M059J (cell line): ENCODE data around the gene COL12A1. TPM values are rescaled to one million over a fixed set of nuclear protein-coding genes. Genes with fewer than 3 reads are reported as not detected.

ENCODE experiments used
- DNase-seq: peaks from one replicate; pipeline ENCODE4 v3.0.0-alpha.2; 2012; ENCODE audit warnings: low read depth
- total RNA-seq: library from RNA; depleted of rRNA; stranded (reverse); fragments of >200 nt; shearing (Covaris generic); gene quantifications from 2 replicates; pipeline ENCODE4 v1.2.3, GENCODE V29; 2014; rRNA removed

The COL12A1 gene
- 147 and 336 TPM in 2 replicates for total RNA-seq

DNA sequence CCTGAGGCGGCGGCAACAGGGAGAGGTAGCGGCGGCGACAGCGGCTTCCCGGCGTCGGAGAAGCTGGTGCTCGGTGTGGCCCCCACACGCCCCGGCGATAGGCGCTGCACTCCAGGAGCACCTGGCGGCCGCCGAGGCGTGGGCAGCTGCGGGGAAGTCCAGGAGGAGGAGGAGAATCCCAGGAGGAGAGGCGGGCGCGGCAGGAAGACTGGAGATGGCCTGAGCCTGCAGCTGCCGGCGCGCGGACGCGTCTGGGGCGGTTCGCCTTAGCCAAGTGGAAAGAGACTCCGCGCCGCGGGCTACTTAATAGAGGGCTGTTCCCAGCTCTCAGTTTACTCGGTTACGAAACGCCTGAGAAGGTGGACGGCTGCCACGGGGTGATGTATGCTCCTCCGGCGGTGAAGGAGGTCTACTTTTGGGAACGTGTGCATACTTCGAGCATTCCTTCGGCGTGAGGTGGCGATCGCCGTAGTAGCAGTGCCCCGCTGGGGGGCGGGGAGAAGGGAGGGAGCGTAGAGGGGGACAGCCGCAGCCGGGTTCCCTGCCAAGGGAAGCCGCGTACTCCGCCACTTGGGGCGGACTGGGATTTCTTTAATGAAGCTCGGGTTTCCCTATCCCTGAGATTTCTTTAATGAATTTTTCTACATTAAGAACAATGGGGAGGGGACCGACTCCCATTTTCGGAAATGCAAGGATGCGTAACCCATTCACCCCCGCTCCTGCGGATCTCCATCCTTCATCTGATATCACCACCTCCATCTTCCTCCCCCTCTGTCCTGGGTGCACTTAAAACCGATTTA is at the start of gene COL12A1:
Gene COL12A1 (minus strand): TSS at position 278 of the 800 bp plus-strand sequence. CDS start 3,261 bp downstream, outside the sequence.
- peak; percentile 99 for DNase-seq

DNA sequence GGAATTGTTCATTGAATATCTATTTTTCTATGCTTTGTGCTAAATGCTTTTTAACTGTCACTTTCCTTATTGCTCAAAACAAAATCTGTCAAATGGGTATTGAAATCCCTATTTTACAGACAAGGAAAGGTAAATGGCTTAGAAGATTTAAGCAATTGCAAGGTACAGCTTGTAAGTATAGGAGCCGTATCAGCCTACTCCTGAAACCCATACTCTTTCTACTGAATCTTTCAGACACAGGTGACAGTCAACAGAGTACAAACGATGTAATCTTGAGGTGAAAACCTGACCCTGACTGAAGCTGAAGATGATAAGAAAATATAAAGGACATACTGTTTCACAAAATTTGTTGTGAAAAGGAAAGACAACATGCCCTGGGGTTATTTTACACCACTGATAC is 44.7 kb upstream of the COL12A1 start:
- no peak for DNase-seq

DNA sequence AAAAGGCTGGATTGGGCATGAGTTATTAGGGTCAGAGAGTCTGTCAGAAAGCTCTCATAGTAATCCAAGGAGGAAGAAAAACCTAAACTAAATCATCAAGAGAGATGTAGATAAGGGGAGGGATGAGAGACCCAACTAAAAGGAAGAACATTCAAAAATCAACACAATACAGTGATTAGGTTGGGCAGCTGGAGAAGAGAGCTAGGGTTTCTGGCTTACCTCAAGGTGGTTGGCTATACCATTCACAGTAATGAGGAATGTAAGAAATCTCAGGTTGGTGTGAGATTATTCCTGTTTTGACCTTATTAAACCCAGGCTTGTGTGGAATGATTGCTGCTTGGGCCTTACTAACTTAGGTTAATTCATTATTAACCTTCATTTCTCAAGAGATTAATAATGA is 44.0 kb upstream of the COL12A1 start:
- no peak for DNase-seq

DNA sequence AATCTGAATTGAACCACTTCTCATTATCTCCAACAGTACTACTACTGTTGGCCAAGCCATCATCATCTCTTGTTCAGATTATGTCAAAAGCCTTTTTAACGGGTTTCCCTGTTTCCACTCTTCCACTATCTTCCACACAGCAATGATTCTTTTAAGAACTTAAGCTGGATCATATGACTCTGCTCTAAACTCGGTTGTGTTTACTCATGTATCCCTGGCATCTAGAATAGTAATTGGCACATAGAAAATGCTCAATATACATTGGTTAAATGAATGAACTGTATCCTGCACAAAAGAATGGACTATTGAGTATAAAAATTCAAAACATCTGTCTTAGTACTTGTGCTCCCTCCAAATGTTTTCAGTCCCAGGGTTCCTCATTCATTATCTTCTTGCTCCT is 40.5 kb upstream of the COL12A1 start:
- DNase-seq = no peak

DNA sequence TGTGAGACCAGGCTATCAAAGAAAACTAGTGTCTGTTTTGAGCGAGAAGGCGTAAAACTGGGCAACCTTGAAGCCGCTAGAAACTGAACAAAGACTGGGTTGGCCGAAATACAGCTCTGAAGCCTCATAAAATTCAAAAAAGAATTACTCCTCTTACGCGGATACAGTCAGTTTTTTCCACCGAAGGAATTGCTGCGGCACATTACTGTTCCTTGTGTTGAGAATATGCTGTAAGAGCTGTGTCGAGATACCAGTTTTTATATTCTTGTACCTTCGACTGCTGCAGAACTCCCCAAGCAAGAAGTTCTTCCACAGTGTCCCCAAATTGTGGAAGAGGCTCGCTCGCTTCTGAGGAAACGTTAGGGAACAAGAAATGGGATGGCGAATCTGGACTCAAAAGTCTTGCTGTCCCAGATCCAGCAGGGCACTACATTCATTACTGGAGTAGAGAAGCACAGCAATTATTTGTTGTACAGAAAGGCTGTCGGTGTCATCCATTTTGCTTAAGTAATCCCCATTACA is 38.3 kb upstream of the COL12A1 start:
- no peak for DNase-seq

DNA sequence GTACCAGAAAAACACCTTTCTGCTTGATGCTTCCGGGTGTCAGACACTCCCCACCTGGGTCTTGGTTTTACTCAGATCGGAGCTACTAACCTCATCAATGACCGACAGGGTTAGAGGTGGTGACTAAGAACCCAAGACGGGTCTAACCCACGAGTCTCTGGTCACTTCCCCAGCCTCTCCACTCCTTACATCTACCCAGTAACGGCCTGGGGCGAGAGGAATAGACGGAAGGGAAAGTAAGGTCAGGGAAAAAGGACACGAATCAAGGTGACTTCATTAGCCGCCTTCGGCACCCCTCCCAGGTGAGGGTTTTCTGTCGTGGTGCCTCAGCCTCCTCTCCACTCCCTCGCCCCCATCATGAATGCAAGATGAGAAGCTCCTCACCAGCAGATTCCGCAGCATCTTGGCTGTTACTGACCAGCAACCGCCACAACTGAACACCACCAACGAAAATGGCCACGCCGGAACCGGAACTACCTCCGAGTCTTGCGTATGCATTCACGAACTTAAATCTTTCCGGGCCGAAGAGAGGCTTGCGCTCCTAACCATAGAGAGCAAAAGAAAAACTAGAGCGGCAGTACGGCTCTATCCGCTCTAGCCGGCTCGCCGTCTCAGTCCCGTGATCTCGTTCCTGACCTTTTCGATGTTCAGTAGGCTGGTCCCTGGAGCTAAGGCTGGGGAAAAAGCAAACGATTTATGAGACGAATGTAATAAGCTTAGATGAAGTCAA is 37.6 kb upstream of the COL12A1 start, which contains the start of gene COX7A2:
Gene COX7A2 (minus strand): TSS at position 469 of the 730 bp plus-strand sequence. CDS start 67 bp downstream, at position 402.
- DNase-seq = peak; percentile 99

DNA sequence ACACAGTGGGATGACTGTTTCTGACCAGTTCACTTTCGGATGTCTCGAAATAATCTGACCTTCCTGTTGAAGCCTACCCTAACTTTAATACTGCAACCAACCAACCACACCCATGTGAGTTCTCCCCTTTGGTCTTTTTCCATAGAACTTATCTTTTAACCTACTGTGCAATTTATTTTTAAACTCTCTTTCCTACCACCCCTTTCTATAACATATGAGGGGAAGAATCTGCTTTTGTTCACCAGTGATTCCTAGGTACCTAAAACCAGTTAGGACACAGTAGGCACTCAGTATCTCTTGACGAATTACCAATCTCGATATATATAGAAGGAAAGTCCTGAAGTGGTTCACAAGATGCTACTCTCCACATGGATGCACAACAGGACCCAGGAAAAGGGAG is 30.8 kb upstream of the COL12A1 start:
- no peak for DNase-seq

DNA sequence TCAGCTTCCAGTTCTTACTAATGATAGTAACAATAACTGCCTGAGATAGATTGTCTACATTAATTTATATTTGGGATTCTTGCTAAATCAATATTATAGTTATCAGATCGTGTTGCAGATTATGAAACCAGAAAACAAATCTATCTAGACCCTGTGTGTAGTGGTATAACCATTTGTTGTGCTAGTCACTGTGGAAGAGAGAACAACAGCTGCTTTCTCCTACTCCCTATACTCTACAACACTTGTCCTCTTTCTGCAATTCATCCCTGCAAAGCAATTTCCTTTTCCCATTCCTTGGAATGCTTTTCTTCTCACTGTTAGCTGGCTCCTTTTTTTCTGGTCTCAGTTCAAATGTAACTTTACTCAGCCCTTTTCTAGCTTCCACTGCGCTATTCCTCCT is 29.4 kb upstream of the COL12A1 start:
- DNase-seq = no peak

DNA sequence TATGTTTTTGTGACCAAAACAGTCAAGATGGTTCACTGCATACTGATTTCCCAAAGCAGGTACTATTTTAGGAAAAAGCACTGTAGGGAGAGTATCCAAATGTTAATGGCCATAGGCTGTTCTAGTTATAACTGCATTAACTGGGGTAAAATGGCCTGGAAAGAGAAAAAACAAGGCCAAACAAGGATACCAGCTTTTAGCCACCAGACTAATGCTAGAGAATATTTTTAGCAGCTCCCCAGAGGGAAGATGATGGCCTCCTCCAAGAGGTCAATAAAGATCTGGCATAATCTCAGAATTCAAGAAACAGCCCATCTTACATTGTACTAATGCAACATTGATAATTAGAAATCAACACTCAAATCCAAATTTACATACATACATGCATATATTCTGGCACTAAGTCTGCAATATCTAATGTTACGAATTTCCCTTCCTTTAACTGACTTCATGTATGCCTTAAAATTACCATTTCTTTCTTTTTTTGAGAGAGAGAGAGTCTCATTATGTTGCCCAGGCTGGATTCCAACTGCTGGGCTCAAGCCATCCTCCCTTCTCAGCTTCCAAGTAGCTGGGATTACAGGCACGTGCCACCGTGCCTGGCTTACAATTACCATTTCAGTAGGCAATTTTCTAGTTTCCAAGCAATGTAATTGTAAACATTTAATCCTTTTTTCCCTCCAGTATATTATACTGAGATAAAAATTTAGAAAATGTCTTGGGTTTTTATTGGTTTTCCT is 28.4 kb upstream of the COL12A1 start:
- no peak for DNase-seq

DNA sequence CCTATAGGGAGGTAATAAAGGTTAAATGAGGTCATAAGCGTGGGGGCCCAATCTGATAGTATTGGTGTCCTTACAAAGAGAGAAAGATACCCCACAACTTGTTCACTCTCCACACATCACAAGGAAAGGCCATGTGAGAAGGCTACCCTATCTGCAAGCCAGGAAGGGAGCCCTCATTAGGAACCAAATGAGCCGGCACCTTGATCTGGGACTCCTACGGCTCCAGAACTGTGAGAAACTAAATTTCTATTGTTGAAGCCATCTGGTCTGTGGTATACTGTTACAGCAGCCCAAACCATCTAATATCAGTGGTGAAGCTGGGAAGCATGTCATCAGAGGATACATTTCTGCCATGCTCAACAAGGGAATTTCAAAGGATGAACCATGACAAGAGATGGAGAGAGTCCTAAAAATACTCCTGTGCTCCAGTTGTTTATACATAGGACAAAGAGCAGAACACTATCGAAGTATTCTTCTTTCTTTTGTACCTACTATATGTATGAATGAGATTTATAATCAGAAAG is 27.3 kb upstream of the COL12A1 start:
- no peak for DNase-seq

DNA sequence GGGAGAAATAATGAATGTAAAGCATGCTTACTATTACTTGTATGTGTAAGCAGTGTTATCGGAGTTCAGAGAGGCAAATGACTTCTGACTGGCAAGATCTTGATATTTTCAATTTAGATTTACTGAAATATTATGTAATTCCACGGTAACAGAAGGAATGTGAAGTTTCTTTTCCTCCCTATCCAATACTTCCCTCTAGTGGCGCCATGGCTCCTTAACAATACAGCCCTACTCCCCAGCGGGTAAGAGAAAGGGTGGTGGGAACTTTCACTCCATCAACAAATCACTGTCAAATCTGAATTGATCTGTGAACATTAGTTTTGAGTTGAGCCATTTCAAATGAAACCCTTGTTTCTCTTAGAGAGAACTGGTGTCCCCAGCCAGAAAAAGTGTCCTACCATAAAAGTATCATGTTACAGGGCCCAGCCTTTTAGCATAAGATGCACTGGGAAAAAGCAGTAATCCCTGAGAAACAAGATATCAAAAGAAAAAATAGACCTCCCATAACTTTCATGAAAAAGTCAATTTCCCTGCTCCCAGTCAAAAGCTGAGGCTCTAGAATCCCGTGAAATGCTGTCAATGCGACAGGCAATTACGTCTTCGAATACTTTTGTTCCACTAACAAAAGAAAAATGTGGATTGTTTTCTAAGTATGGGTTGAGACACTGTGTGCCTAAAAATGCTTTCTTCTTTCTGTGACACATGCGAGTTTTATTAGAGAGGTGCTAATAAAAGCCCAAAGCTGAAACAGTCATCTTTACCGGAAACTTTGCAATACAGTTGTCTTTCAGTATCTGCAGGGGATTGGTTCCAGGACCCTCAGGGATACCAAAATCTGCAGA is 24.9 kb upstream of the COL12A1 start:
- peak; percentile 69 for DNase-seq

DNA sequence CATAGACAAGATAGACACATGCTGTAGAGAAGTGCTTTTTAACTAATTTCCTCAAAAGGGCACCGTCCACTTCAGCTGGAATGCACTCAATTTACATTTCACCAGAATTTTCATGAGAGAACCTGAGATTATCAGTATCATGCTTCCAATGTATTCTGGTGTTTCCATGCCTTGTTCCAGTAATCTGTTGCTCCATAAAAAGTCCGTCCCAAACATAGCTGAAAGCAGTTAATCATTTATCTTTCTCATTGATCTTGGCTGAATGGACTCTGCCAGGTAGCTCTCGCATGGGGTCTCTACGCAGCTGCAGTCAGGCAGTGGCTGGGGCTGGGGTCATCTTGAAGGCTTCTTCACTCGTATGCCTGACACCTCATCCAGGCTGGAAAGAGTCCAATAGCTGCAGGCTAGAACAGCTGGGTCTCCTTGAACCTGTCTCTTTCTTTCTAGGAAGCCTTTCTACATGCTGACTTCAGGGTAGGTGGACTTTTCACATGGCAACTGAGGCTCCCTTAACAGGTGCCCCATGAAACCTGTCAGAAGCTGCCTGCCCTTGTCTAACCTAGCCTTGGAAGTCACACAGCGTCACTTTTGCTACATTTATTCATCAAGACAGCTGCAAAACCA is 18.6 kb upstream of the COL12A1 start:
- DNase-seq = peak; percentile 34

DNA sequence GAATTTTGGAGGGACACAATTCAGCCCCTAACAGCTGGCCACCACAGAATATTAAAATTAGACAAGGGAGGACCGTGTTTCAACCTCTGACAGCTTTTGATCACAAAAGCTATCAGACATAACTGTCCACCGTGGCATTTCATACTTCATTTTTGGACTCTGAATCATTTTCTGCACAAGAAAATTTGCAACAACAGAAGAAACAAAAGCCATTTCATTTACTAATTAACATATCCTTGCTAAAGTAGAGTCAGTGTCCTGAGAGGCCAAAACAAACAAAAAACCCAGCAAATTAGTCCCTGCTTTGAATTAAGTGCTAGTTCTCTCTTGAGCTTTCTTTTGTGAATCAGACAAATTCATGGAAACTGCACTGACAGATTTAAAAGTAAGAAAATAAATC is 17.6 kb upstream of the COL12A1 start:
- DNase-seq = peak; percentile 27

DNA sequence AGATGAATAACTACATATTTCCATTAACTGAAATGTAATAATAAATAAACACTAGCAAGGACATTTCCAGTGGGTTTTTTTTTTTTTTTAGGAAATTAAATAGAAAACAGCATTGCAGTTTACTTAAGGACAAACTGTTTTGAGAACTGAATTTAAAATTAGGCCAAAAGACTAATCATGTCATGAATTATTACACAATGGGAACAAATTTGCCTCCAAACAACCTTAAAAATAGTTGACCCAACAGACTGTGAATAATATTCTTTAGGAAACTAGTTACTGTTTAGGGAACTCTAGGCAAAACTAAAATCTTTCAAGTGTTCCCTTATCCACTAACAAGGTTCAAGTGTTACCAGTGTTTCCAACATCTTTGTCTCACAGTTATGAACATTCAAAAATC is 16.4 kb upstream of the COL12A1 start:
- DNase-seq = no peak

DNA sequence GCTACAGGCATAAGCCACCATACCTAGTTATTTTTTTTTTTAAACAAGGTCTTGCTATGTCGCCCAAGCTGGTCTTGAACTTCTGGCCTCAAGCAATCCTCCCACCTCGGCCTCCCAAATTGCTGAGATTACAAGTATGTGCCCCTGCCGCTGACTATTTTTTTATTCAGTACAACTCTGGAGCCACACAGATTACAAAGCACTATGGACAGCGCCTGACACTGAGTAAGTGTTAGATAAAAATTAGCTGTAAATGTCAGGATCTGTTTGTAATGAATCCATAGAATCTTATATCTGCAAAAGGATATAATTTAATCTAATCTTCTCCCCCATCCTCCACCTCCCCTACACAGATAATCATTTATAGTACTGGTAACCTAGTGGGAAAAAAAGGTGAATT is 15.3 kb upstream of the COL12A1 start:
- no peak for DNase-seq

DNA sequence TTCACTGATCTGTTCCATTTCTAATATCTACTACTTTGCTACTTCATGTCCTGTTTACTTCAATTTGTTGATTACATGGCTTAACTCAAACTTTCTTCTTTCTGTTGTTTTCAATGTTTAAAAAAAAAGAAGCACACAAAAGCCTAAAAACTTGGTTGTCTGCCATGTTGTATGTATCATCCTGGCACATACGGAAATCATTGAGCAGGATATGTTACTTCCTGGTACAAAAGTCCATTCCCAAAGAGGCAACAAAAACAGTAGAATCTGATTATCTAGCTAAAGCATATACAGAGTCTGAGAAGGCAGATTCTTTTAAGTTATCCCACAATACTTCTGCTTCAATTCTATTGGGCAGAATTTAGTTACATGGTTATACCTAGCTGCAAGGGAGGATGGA is 14.5 kb upstream of the COL12A1 start:
- no peak for DNase-seq

DNA sequence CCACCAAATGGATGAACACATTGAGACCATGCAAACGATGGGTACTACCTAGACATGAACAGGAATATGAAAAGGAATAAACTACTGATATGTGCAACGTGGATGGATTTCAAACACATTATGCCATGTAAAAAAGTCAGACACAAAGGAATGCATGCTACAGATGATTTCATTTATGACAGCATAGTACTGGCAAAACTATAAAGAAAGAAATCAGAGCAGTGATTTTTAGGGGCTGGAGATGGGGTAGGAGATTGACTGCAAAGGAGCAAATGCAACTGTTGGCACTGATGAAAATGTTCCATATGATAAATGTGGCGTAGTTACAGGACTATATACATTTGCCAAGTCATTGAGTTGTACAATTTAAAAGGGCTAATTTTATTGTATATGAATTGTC is 13.4 kb upstream of the COL12A1 start:
- DNase-seq = no peak

DNA sequence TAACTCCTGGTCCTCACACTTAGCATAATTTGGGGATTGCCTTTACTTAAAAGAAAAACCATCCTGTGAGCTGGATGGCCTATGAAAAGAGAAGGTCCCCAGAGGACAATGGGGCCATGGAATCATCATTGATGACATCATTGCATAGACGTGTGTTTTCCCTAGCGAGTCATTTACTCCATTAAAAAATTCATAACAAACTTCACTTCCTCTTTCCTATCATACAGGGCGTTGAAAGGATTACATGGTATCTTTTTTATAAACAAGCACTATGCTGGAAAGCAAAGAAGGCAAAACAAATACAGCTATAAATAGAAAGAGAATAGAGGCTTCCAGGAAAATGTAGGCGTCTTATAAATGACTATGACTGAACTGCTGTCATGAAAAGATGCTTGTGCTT is 11.3 kb upstream of the COL12A1 start:
- peak; percentile 79 for DNase-seq

DNA sequence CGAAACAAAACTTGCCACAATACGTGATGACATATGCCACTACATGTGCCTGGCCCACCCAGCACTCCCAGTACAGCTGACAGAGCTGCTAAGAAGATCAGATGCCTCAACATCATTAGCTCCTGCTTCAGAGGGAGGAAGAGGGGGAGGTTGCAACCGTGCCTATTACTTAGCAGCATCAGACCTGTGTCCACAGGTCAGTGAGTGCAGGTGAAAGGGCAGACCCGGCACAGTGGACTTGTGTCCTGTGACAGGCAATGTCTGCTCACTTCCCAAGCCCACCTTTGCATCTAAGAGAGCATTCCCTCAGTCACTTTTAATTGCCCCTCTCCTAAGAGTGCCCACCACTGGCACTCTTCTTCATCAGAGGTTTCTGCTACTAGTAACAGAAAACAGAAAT is 9.4 kb upstream of the COL12A1 start:
- no peak for DNase-seq

DNA sequence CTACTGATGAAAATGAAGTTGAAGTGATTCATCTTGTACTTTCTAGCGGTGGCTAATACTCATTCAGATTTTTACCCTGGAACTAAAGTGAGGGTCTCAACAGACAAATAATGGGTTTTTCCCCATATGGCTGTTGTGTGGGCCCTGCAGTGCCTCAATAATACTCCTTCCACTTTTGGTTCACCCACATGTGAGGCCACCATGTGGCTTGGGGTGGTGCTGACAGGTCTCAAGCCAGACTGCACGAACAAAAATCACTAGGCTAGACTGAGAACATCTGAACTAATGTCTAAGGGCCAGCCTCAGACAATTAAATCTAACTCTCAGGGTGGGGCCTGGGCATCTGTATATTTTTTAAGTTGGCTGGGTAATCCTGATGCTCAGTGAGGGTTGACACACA is 7.9 kb upstream of the COL12A1 start:
- DNase-seq = no peak
